ENCODE data around the gene YPEL2. TPM values are rescaled to one million over a fixed set of nuclear protein-coding genes. Genes with fewer than 3 reads are reported as not detected.
A peak's percentile ranks its signal among the peaks of the same experiment; 100 is the strongest.

The YPEL2 gene
- total RNA-seq, 1 experiment from 2014 or later: 2.2 TPM

DNA sequence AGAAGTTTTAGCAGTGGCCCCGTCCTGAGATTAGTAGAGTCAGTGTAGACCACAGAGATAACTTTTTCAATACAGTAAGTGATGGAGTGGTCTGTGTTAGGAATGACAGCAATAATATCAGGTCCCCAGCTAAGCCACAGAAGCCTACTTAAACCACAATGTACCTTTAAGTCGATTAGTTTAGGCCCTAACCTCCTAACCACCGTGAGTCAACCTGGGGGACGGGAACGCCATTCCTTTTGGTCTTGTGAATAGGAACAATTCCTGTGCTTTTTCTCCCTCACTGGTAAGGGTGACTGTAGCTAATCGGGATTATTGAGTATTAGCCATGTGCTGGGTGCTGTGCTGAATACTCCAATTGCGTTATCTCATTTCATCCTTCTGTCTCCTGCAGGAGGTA, 14.0 kb downstream of the YPEL2 start:
- ChIA-PET POLR2A (no interaction called here), CTCF (interaction anchor here (2.3 kb wide), 1 partner anchor 16 kb away, joined by 12 read pairs; no protein-coding TSS in a partner anchor)
- Mint-ChIP-seq H3K36me3 (no peaks in the 10 kb centered on the region), H3K27ac (no peak overlapping the region), H3K4me1 (peaks cover 13% of the 10 kb centered on the region), H3K27me3 (ENCODE audit: low read depth) (no peaks in the 10 kb centered on the region), H3K9me3 (no peaks in the 10 kb centered on the region), H3K4me3 (no peak overlapping the region)
- TF ChIP-seq SOX15 (CRISPR knock-in tag; IDR thresholded peaks at IDR 0.05): no peak
- no peak for TF ChIP-seq FOXK1 (CRISPR knock-in tag; IDR thresholded peaks at IDR 0.05)
- TF ChIP-seq ATF1 (CRISPR knock-in tag; IDR thresholded peaks at IDR 0.05): no peak
- TF ChIP-seq, protein P1, sequence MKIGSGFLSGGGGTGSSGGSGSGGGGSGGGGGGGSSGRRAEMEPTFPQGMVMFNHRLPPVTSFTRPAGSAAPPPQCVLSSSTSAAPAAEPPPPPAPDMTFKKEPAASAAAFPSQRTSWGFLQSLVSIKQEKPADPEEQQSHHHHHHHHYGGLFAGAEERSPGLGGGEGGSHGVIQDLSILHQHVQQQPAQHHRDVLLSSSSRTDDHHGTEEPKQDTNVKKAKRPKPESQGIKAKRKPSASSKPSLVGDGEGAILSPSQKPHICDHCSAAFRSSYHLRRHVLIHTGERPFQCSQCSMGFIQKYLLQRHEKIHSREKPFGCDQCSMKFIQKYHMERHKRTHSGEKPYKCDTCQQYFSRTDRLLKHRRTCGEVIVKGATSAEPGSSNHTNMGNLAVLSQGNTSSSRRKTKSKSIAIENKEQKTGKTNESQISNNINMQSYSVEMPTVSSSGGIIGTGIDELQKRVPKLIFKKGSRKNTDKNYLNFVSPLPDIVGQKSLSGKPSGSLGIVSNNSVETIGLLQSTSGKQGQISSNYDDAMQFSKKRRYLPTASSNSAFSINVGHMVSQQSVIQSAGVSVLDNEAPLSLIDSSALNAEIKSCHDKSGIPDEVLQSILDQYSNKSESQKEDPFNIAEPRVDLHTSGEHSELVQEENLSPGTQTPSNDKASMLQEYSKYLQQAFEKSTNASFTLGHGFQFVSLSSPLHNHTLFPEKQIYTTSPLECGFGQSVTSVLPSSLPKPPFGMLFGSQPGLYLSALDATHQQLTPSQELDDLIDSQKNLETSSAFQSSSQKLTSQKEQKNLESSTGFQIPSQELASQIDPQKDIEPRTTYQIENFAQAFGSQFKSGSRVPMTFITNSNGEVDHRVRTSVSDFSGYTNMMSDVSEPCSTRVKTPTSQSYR (CRISPR knock-in tag; IDR thresholded peaks at IDR 0.05): no peak
- no peak for TF ChIP-seq PRRX2 (CRISPR knock-in tag; IDR thresholded peaks at IDR 0.05)
- no peak for TF ChIP-seq JUN (CRISPR knock-in tag; IDR thresholded peaks at IDR 0.05)
- TF ChIP-seq TCF7 (CRISPR knock-in tag; IDR thresholded peaks at IDR 0.05; ENCODE audit: low read depth): no peak
- TF ChIP-seq SP1 (CRISPR knock-in tag; conservative IDR thresholded peaks at IDR 0.05): no peak
- DNase-seq (ENCODE audit: low spot score) (no peak), ATAC-seq (no peak)

DNA sequence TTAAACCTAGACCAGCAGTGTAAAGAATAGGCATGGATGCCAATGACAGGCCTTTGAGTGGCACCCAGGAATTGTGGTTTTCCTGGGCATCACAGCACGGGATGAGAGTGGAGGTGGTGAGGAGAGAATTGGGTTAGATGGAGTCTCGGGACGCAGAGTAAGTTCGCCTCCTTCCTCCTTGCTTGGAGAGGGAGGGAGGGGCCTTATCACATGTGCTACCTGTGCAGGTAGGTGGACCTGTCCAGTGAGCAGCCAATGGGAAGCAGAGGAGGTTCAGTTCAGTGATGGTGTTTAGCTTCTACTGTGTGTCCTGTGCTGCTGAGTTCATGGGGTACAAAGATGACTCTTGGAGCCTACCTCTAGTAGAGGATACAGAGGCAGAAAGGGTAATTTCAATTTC, 14.9 kb downstream of the YPEL2 start:
- CTCF ChIA-PET: interaction anchor here (2.3 kb wide), 1 partner anchor 17 kb away, joined by 12 read pairs; no protein-coding TSS in a partner anchor
- POLR2A ChIA-PET: no interaction called here
- TF ChIP-seq TEAD1 (CRISPR knock-in tag; IDR thresholded peaks at IDR 0.05) (no peak), ZNF263 (CRISPR knock-in tag; IDR thresholded peaks at IDR 0.05; ENCODE audit: low read depth) (no peak), SP1 (CRISPR knock-in tag; conservative IDR thresholded peaks at IDR 0.05) (no peak), CREM (CRISPR knock-in tag; IDR thresholded peaks at IDR 0.05) (no peak)
- no peaks in the 10 kb centered on the region for H3K36me3 Mint-ChIP-seq
- no peaks in the 10 kb centered on the region for H3K27me3 Mint-ChIP-seq (ENCODE audit: low read depth)
- DNase-seq (ENCODE audit: low spot score) (no peak), ATAC-seq (peak; percentile 40; the same call in 1 of the 2 replicates)
- H3K4me1 Mint-ChIP-seq: peaks cover 14% of the 10 kb centered on the region
- no peak overlapping the region for H3K27ac Mint-ChIP-seq
- H3K4me3 Mint-ChIP-seq: no peak overlapping the region
- H3K9me3 Mint-ChIP-seq: no peaks in the 10 kb centered on the region

DNA sequence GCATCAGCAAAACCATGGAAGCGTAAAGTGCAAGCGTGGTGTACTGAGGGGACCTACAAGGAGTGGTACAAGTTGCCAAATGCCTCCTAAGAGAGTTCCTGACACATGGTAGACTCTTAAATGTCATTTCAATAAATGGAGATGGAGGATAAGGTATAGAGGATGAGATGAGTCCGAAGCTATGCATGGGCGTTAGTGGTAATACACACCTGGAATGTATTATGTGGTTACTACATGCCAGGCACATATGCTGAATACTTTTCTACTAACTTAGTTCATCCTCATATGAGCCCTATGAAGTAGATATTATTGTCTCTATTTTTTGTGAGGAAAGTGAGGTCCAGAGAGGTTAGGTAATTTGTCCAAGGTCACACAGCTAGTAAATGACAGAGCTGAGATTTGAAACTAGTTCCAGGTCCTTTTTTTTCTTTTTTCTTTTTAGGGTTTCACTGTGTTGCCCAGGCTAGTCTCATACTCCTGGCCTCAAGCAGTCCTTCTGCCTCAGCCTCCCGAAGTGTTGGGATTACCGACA, 15.5 kb downstream of the YPEL2 start:
- ATAC-seq (no peak), DNase-seq (ENCODE audit: low spot score) (no peak)
- no peaks in the 10 kb centered on the region for H3K27me3 Mint-ChIP-seq (ENCODE audit: low read depth)
- H3K4me1 Mint-ChIP-seq: peaks cover 14% of the 10 kb centered on the region
- no peak for TF ChIP-seq ZNF263 (CRISPR knock-in tag; IDR thresholded peaks at IDR 0.05; ENCODE audit: low read depth)
- no peak for TF ChIP-seq NFYB (CRISPR knock-in tag; conservative IDR thresholded peaks at IDR 0.05; ENCODE audit: low read depth)
- TF ChIP-seq ZNF121 (CRISPR knock-in tag; IDR thresholded peaks at IDR 0.05): no peak
- TF ChIP-seq, protein P2, sequence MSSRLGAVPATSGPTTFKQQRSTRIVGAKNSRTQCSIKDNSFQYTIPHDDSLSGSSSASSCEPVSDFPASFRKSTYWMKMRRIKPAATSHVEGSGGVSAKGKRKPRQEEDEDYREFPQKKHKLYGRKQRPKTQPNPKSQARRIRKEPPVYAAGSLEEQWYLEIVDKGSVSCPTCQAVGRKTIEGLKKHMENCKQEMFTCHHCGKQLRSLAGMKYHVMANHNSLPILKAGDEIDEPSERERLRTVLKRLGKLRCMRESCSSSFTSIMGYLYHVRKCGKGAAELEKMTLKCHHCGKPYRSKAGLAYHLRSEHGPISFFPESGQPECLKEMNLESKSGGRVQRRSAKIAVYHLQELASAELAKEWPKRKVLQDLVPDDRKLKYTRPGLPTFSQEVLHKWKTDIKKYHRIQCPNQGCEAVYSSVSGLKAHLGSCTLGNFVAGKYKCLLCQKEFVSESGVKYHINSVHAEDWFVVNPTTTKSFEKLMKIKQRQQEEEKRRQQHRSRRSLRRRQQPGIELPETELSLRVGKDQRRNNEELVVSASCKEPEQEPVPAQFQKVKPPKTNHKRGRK (CRISPR knock-in tag; IDR thresholded peaks at IDR 0.05; ENCODE audit: borderline replicate concordance): no peak
- no peak for TF ChIP-seq TP53 (CRISPR knock-in tag; IDR thresholded peaks at IDR 0.05)
- no peak for TF ChIP-seq NR2C2 (CRISPR knock-in tag; IDR thresholded peaks at IDR 0.05)
- TF ChIP-seq EMX1 (CRISPR knock-in tag; IDR thresholded peaks at IDR 0.05): no peak
- TF ChIP-seq RELA (CRISPR knock-in tag; IDR thresholded peaks at IDR 0.05; ENCODE audit: borderline replicate concordance): no peak
- TF ChIP-seq, protein P3, sequence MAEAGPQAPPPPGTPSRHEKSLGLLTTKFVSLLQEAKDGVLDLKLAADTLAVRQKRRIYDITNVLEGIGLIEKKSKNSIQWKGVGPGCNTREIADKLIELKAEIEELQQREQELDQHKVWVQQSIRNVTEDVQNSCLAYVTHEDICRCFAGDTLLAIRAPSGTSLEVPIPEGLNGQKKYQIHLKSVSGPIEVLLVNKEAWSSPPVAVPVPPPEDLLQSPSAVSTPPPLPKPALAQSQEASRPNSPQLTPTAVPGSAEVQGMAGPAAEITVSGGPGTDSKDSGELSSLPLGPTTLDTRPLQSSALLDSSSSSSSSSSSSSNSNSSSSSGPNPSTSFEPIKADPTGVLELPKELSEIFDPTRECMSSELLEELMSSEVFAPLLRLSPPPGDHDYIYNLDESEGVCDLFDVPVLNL (CRISPR knock-in tag; IDR thresholded peaks at IDR 0.05; ENCODE audit: borderline replicate concordance, low read depth): no peak
- ChIA-PET POLR2A (no interaction called here), CTCF (no interaction called here)
- H3K36me3 Mint-ChIP-seq: no peaks in the 10 kb centered on the region
- no peak overlapping the region for H3K27ac Mint-ChIP-seq
- H3K4me3 Mint-ChIP-seq: no peak overlapping the region
- no peaks in the 10 kb centered on the region for H3K9me3 Mint-ChIP-seq

All from WTC11 (cell line).